GM06990 (cell line): Measurements from ENCODE around the gene LRRC17.
"Not testable (repeated sequence)": the region's sequence is repeated elsewhere in the genome, so short reads cannot be mapped to it uniquely, and the experiment has no call there.

ENCODE experiments used
- DNase-seq: peaks from one replicate; pipeline ENCODE4 v3.0.0-alpha.2; 2011; ENCODE audit not compliant: insufficient read length; ENCODE audit errors: extremely low read depth
- H3K27me3 ChIP-seq: replicated peaks from 2 replicates; pipeline ENCODE4 v1.6.0; 2011; ENCODE audit warnings: low read length; ENCODE audit not compliant: control insufficient read depth, insufficient read depth
- H3K36me3 ChIP-seq: 2 replicates; pipeline ENCODE4 v1.5.1; 2011; ENCODE audit warnings: low read length; ENCODE audit not compliant: control insufficient read depth, insufficient read depth
- H3K4me3 ChIP-seq: replicated peaks from 2 replicates; pipeline ENCODE4 v1.5.1; 2011; ENCODE audit warnings: low read depth, mild to moderate bottlenecking, control low read depth, low read length
- CTCF ChIP-seq: IDR thresholded peaks from 2 replicates; pipeline ENCODE4 v1.5.1; 2011; ENCODE audit warnings: low read length, control low read depth, mild to moderate bottlenecking, inconsistent platforms; ENCODE audit not compliant: insufficient read depth, poor library complexity, severe bottlenecking

LRRC17 gene

GRCh38 chr7:102892631-102893278 is 20.0 kb upstream of the LRRC17 start:
- no peaks in the 10 kb centered on the region; the same call in 1 of the 2 replicates for H3K27me3 ChIP-seq
- DNase-seq: no peak
- no peak for TF ChIP-seq CTCF
- H3K36me3 ChIP-seq: no peaks in the 10 kb centered on the region
- no peak overlapping the region for H3K4me3 ChIP-seq

- no peak for TF ChIP-seq CTCF
- DNase-seq: no peak
- no peak overlapping the region for H3K4me3 ChIP-seq
- no peaks in the 10 kb centered on the region for H3K36me3 ChIP-seq
- H3K27me3 ChIP-seq: no peaks in the 10 kb centered on the region; the same call in 1 of the 2 replicates
Observed at GRCh38 chr7:102895602-102896001, 17.2 kb upstream of the LRRC17 start.

GRCh38 chr7:102896585-102896984 is 16.2 kb upstream of the LRRC17 start:
- DNase-seq: no peak
- H3K4me3 ChIP-seq: no peak overlapping the region
- H3K36me3 ChIP-seq: no peaks in the 10 kb centered on the region
- no peak for TF ChIP-seq CTCF
- H3K27me3 ChIP-seq: no peaks in the 10 kb centered on the region; the same call in 1 of the 2 replicates

GRCh38 chr7:102897211-102897631 is 15.6 kb upstream of the LRRC17 start:
- Histone ChIP-seq H3K4me3 (no peak overlapping the region), H3K36me3 (no peaks in the 10 kb centered on the region), H3K27me3 (no peaks in the 10 kb centered on the region; the same call in 1 of the 2 replicates)
- DNase-seq: no peak
- no peak for TF ChIP-seq CTCF

GRCh38 chr7:102897856-102898531 is 14.8 kb upstream of the LRRC17 start:
- Histone ChIP-seq H3K36me3 (no peaks in the 10 kb centered on the region), H3K4me3 (no peak overlapping the region), H3K27me3 (no peaks in the 10 kb centered on the region; the same call in 1 of the 2 replicates)
- no peak for TF ChIP-seq CTCF
- no peak for DNase-seq

GRCh38 chr7:102898532-102898859 is 14.3 kb upstream of the LRRC17 start:
- DNase-seq: no peak
- Histone ChIP-seq H3K36me3 (no peaks in the 10 kb centered on the region), H3K4me3 (no peak overlapping the region), H3K27me3 (no peaks in the 10 kb centered on the region; the same call in 1 of the 2 replicates)
- TF ChIP-seq CTCF: no peak

GRCh38 chr7:102902052-102902451 is 10.7 kb upstream of the LRRC17 start:
- DNase-seq, H3K36me3 ChIP-seq, H3K27me3 ChIP-seq, H3K4me3 ChIP-seq: not testable (repeated sequence)

GRCh38 chr7:102903576-102903975 is 9.2 kb upstream of the LRRC17 start:
- DNase-seq, H3K27me3 ChIP-seq, H3K4me3 ChIP-seq, H3K36me3 ChIP-seq: not testable (repeated sequence)
